ENCODE data around the gene CD82.

CD82 gene

GRCh38 chr11:44580701-44581100 is 15.2 kb downstream of the CD82 start:
- no peak for DNase-seq (ENCODE audit: extremely low read depth, low read depth)
- TF ChIP-seq CTCF (IDR thresholded peaks at IDR 0.05; ENCODE audit: low read depth, low read length): no peak

DNA sequence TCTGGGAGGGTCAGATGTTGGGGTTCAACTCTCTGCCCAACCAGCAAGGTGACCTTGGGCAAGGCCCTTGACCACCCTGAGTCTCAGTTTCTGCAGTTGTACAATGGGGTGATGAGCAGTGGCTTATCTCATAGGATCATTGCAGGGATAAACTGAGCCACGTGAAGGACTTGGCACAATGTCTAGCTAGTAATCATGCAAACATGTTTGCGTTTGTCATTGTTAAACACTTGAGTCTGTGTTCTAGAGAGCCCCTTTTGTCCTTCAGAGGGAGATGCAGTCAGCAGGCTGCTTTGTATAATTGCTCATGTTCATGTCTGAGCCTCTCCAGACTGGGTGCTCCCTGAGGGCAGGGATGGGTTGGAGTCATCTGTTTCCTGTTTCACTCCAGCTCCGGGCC is 15.8 kb downstream of the CD82 start:
- TF ChIP-seq CTCF (IDR thresholded peaks at IDR 0.05; ENCODE audit: low read depth, low read length): no peak

DNA sequence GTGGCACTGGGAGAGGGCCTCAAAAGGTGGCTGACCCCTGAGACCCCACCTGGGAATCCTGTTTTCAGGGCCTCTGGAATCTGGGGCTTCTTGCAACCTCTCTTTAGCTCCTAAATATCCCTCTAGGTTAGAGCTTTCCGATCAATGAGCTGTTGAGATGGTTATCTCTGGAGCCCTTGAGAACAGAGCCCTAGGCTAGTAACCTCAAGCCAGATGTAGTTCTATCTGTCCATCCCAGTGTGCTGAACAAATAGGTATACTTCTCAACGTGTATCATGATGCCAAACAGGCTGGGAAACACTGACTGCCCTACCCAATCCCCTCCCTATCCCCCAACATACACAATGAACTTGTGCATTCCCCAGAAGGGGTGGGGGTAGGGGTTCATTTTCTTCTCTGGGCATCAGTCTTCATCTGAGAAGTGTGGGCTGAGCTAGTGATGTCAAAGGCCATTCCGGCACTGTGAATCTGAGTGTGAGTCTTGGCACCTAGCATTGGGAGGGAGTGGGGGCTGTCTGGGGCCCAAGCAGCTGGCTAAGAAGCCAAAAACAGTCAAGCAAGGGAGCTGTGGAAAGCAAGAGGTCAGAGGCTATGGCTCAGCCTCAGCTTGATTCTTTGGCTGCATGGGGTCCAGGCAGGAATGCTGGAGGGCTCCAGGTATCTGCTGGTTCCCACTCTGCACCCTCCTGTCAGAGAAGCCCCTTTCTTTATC is 17.3 kb downstream of the CD82 start:
- no peak for DNase-seq (ENCODE audit: extremely low read depth, low read depth)
- TF ChIP-seq CTCF (IDR thresholded peaks at IDR 0.05; ENCODE audit: low read depth, low read length): no peak

More for the DNA sequence above, 15.8 kb downstream of the CD82 start:
- DNase-seq (ENCODE audit: extremely low read depth, low read depth): no peak

DNA sequence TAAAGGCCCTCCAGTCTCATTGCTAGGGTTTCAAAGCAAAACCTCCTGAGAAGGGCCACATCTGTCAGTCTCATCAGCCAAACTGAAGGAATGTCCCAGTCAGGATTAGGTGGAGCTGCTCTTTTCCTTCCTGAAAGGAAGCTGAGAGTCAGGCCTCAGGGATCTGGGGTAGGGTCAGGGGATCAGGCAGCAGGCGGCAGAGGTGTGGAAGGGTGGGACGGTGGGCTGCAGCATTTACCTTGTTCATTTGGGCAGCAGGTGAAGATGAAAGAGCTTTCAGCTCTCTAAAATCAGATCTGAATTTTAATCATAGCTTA is 17.8 kb downstream of the CD82 start:
- TF ChIP-seq CTCF (IDR thresholded peaks at IDR 0.05; ENCODE audit: low read depth, low read length): no peak

DNA sequence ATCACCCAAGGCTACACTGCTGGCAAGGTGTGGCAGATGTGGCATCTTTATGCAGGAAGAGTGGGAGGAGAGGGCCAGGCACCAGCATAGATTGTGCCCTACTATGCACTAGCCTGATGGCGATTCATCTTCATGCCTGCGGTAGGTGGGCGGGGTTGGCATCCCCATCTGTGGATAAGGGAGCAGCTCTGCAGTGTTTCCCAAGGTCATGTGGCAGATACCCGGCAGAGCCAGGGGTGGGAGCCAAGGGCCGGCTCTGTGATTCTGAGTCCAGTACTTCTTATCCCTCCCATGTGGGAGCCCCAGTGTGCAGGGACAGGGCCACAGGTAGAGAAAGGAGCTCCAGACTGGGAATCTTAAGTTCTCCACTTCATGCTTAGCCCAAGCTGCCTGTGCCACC is 20.0 kb downstream of the CD82 start:
- DNase-seq (ENCODE audit: extremely low read depth, low read depth): no peak
- no peak for TF ChIP-seq CTCF (IDR thresholded peaks at IDR 0.05; ENCODE audit: low read depth, low read length)

More for the DNA sequence above, 17.8 kb downstream of the CD82 start:
- no peak for DNase-seq (ENCODE audit: extremely low read depth, low read depth)

DNA sequence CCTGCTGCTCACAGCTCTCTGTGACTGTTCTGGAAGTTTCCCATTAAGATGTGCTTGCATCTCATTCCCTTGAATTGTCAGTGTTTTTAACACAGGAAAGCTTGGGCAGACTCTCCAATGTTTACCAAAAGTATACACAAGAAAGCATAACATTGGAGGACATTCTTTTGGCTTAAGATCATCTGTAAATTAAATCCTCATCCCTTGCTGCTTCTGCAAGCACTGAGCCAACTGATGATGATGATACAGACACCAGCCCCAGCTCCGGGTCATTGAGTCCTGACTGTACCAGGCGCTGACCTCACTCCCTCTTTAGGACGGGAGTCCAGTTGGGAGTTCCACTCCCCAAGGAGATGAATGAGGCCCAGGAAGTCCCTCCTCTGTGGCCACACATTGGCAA is 23.8 kb downstream of the CD82 start:
- no peak for TF ChIP-seq CTCF (IDR thresholded peaks at IDR 0.05; ENCODE audit: low read depth, low read length)
- peak; percentile 48 for DNase-seq (ENCODE audit: extremely low read depth, low read depth)

GRCh38 chr11:44590769-44591168 is 25.3 kb downstream of the CD82 start:
- TF ChIP-seq CTCF (IDR thresholded peaks at IDR 0.05; ENCODE audit: low read depth, low read length): no peak
- no peak for DNase-seq (ENCODE audit: extremely low read depth, low read depth)
